ENCODE data around the gene HELLS.
A peak's percentile ranks its signal among the peaks of the same experiment; 100 is the strongest.
"Not testable (repeated sequence)": the region's sequence is repeated elsewhere in the genome, so short reads cannot be mapped to it uniquely, and the experiment has no call there.

The HELLS gene

DNA sequence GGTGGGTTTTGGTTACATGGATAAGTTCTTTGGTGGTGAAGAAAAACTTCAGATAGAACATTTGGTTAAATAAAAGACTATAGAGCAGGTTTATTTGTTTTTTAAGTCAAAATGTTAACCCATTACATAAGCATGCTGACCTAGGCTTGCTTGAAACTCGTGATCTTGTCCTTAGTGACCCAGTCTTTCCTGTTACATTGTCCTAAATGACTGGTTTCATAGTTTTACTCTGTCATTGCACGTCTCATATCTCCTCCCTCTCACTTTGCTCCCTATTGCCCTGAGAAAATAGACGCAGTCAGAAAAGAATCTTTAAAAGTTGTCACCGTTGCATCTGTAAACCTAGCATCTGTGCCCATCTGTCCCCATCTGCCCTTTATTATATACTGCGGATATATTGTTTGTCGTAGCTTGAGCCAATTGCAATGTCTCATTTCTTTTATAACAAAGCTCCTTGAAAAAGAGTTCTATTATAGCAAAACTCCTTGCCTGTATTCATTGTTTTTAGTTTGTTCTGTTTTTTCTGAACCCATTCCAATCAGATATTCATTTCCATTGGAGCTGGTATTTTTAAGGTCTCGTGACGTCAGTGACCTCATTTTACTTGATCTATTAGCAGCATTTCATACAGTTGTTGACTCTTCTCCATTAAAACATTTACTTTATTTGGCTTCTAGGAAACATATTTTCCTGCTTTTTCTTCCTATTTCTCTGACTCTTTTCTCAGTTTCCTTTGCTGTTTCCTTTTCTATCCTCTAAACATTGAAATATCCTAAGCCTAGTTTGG lies 57.3 kb downstream of the HELLS start:
- in situ Hi-C loops (cut with MboI; ENCODE audit: low pct_unique_long_range_greater_than_20kb, low sequenced_read_pairs) = loop anchor here (25.0 kb wide), 1 partner anchor 634 kb away; no protein-coding TSS in a partner anchor
- no peak for DNase-seq

DNA sequence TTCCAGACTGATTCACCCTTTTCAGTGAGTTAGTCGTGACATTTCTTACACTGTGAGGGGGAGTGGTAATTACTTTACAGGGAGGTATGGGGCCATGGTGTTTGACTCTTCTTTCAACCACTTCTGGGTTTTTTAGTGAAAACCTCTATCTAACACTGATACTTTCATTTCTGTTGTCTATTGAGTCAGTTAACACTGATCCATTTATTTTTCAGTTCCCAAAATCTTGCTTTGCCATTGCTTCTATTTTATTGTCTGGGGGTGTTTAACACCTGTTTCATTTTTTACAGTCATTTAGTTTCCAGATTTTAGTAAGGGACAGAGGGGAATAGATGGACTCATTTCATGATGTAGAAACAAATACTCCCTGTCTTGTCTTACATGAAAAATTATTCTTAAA lies 61.5 kb downstream of the HELLS start:
- in situ Hi-C loops (cut with MboI; ENCODE audit: low pct_unique_long_range_greater_than_20kb, low sequenced_read_pairs) = loop anchor here (25.0 kb wide), 1 partner anchor 630 kb away; no protein-coding TSS in a partner anchor
- no peak for DNase-seq

DNA sequence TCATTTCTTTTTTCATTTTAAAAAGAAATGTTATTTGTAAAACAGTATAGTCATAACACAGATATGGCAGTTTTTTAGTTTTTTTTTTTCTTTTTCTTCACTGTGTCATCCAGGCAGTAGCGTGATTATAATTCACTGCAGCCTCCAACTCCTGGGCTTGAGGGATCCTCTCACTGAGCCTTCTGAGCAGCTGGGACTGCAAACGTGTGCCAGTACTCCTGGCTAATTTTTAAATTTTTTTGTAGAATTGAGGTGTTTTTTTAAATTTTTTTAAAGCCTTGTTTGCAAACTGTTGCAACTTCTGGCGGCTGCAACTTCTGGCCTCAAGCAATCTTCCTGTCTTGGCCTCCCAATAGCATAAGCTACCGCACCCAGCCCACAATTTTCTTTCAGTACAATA lies 63.0 kb downstream of the HELLS start:
- DNase-seq = no peak
- in situ Hi-C loops (cut with MboI; ENCODE audit: low pct_unique_long_range_greater_than_20kb, low sequenced_read_pairs) = loop anchor here (25.0 kb wide), 1 partner anchor 629 kb away; no protein-coding TSS in a partner anchor

GRCh38 chr10:94614558-94614957 lies 69.0 kb downstream of the HELLS start:
- in situ Hi-C loops (cut with MboI; ENCODE audit: low pct_unique_long_range_greater_than_20kb, low sequenced_read_pairs) = loop anchor here (25.0 kb wide), 1 partner anchor 623 kb away; no protein-coding TSS in a partner anchor
- no peak for DNase-seq

- in situ Hi-C loops (cut with MboI; ENCODE audit: low pct_unique_long_range_greater_than_20kb, low sequenced_read_pairs) = loop anchor here (25.0 kb wide), 1 partner anchor 620 kb away; no protein-coding TSS in a partner anchor
- DNase-seq = peak; percentile 14
These were observed 71.9 kb downstream of the HELLS start for GRCh38 chr10:94617389-94617944.

GRCh38 chr10:94622666-94623205 lies 77.1 kb downstream of the HELLS start:
- in situ Hi-C loops (cut with MboI; ENCODE audit: low pct_unique_long_range_greater_than_20kb, low sequenced_read_pairs) = loop anchor here (25.0 kb wide), 1 partner anchor 615 kb away; no protein-coding TSS in a partner anchor
- no peak for DNase-seq

DNA sequence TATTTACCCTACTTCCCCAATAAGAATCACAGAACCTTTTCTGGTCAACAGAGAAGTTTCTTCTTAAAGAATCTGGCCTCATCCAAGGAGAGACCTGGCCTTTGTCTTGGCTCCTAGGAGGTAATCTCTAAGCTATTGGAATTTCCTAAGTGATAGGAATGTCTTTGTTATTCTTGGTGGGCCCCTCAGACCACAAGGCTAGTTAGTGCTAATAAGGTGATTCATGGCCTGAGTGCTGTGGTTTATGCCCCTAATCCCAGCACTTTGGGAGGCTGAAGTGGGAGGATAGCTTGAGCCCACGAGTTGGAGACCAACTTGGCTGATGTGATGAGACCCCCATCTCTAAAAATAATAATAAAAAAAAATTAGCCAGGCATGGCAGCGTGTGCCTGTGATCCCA lies 78.0 kb downstream of the HELLS start:
- in situ Hi-C loops (cut with MboI; ENCODE audit: low pct_unique_long_range_greater_than_20kb, low sequenced_read_pairs) = loop anchor here (25.0 kb wide), 1 partner anchor 614 kb away; no protein-coding TSS in a partner anchor
- no peak for DNase-seq

- in situ Hi-C loops (cut with MboI; ENCODE audit: low pct_unique_long_range_greater_than_20kb, low sequenced_read_pairs) = no loop called here
- DNase-seq = no peak
These were observed 80.9 kb downstream of the HELLS start for GRCh38 chr10:94626476-94626875.

GRCh38 chr10:94627511-94627910 lies 81.9 kb downstream of the HELLS start:
- DNase-seq = no peak
- in situ Hi-C loops (cut with MboI; ENCODE audit: low pct_unique_long_range_greater_than_20kb, low sequenced_read_pairs) = no loop called here

GRCh38 chr10:94630017-94630688 lies 84.6 kb downstream of the HELLS start:
- DNase-seq = peak; percentile 60
- in situ Hi-C loops (cut with MboI; ENCODE audit: low pct_unique_long_range_greater_than_20kb, low sequenced_read_pairs) = no loop called here

DNA sequence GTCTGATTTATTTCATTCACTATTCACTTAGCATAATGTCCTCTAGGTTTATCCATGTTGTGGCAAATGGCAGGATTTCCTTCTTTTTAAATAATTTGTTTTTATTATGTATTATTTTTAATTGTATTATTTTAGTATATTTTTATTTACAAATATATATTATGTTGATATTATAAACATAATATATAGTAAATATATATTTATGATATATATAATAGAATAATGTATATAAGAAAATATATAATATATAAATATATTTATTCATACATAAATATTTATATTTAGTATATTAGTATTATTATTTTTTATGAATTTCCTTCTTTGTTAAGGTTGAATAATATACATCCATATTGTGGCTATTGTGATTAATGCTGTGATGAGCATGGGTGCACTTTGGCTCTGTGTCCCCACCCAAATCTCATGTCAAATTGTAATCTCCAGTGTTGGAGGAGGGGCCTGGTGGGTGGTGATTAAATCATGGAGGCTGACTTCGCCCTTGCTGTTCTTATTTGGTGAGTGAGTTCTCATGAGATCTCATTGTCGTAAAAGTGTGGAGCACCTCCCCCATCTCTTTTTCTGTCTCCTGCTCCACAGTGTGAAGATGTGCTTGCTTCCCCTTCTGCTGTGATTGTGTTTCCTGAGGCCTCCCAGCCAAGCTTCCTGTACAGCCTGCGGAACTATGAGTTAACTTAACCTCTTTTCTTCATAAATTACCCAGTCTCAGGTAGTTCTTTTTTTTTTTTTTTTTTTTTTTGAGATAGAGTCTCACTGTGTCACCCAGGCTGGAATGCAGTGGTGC lies 85.7 kb downstream of the HELLS start:
- in situ Hi-C loops (cut with MboI; ENCODE audit: low pct_unique_long_range_greater_than_20kb, low sequenced_read_pairs) = no loop called here
- DNase-seq = peak; percentile 82

- in situ Hi-C loops (cut with MboI; ENCODE audit: low pct_unique_long_range_greater_than_20kb, low sequenced_read_pairs) = no loop called here
- DNase-seq = no peak
These were observed 87.4 kb downstream of the HELLS start for GRCh38 chr10:94632954-94633353.

GRCh38 chr10:94638097-94638496 lies 92.5 kb downstream of the HELLS start:
- in situ Hi-C loops (cut with MboI; ENCODE audit: low pct_unique_long_range_greater_than_20kb, low sequenced_read_pairs) = not testable (repeated sequence)

GRCh38 chr10:94639902-94640301 lies 94.3 kb downstream of the HELLS start:
- no peak for DNase-seq
- in situ Hi-C loops (cut with MboI; ENCODE audit: low pct_unique_long_range_greater_than_20kb, low sequenced_read_pairs) = no loop called here

More at GRCh38 chr10:94638097-94638496, 92.5 kb downstream of the HELLS start:
- not testable (repeated sequence) for DNase-seq

DNA sequence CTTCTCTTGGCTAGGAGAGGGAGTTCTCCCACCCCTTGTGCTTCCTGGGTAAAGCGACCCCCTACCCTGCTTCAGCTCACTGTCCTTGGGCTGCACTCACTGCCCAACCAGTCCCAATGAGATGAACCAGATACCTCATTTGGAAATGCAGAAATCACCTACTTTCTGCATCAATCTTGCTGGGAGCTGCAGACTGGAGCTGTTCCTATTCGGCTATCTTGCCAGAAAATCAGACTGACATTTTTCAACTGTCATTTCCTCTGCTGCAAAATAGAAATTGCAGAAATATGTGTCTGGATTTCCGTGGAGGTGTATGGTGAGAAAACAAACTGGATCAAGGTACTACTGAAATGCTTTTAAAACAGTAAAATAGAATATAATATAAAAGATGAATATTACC lies 95.0 kb downstream of the HELLS start:
- in situ Hi-C loops (cut with MboI; ENCODE audit: low pct_unique_long_range_greater_than_20kb, low sequenced_read_pairs) = no loop called here
- no peak for DNase-seq

DNA sequence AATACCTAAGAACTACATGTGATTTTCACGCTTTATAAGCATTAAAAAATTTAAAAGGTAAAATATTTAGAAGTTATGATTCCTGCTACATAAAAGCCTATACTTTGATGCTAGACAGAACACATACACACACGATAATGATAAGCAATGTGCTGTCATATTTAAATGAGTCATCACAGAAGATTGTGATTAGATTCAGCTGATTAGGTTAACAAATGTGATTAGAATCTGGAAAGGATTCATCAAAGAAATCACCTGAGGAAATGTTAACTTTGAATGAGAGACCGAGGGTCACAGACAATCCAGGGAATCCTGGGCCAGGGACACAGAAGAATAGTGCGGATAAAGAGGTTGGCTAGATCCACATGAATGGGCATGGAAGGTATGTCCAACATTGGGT lies 95.9 kb downstream of the HELLS start:
- DNase-seq = no peak
- in situ Hi-C loops (cut with MboI; ENCODE audit: low pct_unique_long_range_greater_than_20kb, low sequenced_read_pairs) = no loop called here

GRCh38 chr10:94644352-94644751 lies 98.8 kb downstream of the HELLS start:
- in situ Hi-C loops (cut with MboI; ENCODE audit: low pct_unique_long_range_greater_than_20kb, low sequenced_read_pairs) = no loop called here

GRCh38 chr10:94645285-94645684 lies 99.7 kb downstream of the HELLS start:
- in situ Hi-C loops (cut with MboI; ENCODE audit: low pct_unique_long_range_greater_than_20kb, low sequenced_read_pairs) = no loop called here
- DNase-seq = no peak

More at GRCh38 chr10:94644352-94644751, 98.8 kb downstream of the HELLS start:
- no peak for DNase-seq

Data from KBM-7 (cell line).